CD8-positive, alpha-beta memory T cell (primary cell): ENCODE data around the gene KCNQ2. TPM values are rescaled to one million over a fixed set of nuclear protein-coding genes. Genes with fewer than 3 reads are reported as not detected.
"Not testable (repeated sequence)": the region's sequence is repeated elsewhere in the genome, so short reads cannot be mapped to it uniquely, and the experiment has no call there.

Source experiments
- CTCF ChIA-PET: fragments of 350-600 bp; sonication (Branson Sonifier 250); formaldehyde crosslinking; loops from one replicate; lab custom pipeline; 2021; ENCODE audit warnings: antibody characterized with exemption; lab: Charles Lee
- POLR2A ChIA-PET: fragments of 350-600 bp; sonication (Branson Sonifier 250); formaldehyde crosslinking; loops from one replicate; lab custom pipeline; 2021; ENCODE audit warnings: antibody characterized with exemption; lab: Charles Lee
- DNase-seq, 5 donors: peaks; one replicate each; pipeline versions ENCODE4 v3.0.0 to v3.0.0-alpha.2; 2020 to 2022; ENCODE audit warnings: mixed read lengths in 1 of 5
- H3K27ac ChIP-seq: one replicate; pipeline ENCODE4 v1.7.0; 2013; ENCODE audit warnings: low read depth, mild to moderate bottlenecking, low read length, moderate library complexity
- H3K27me3 ChIP-seq: 2 replicates; pipeline ENCODE4 v1.7.0; 2013; ENCODE audit warnings: low read length, mild to moderate bottlenecking; ENCODE audit not compliant: insufficient read depth, poor library complexity, severe bottlenecking
- H3K36me3 ChIP-seq: 2 replicates; pipeline ENCODE4 v1.7.0; 2013; ENCODE audit warnings: mild to moderate bottlenecking, low read length, moderate library complexity; ENCODE audit not compliant: insufficient read depth
- H3K4me1 ChIP-seq: 2 replicates; pipeline ENCODE4 v1.7.0; 2013; ENCODE audit warnings: mild to moderate bottlenecking, low read length, moderate library complexity; ENCODE audit not compliant: insufficient read depth
- H3K4me3 ChIP-seq: 2 replicates; pipeline ENCODE4 v1.7.0; 2013; ENCODE audit warnings: mild to moderate bottlenecking, low read length
- H3K9me3 ChIP-seq: 2 replicates; pipeline ENCODE4 v1.7.0; 2013; ENCODE audit warnings: mild to moderate bottlenecking, low read length
- H3K27ac Mint-ChIP-seq, 8 donors: one replicate each; pipeline ENCODE4 v1.8.0; 2020 to 2021; ENCODE audit warnings: mixed read lengths in 8 of 8, mild to moderate bottlenecking in 6 of 8, inconsistent platforms in 3 of 8, moderate library complexity in 3 of 8
- H3K27me3 Mint-ChIP-seq, 2 donors: one replicate each; pipeline ENCODE4 v1.8.0; 2020 to 2021; ENCODE audit warnings: mixed read lengths in 2 of 2, mild to moderate bottlenecking in 1 of 2, moderate library complexity in 1 of 2
- H3K36me3 Mint-ChIP-seq, 3 donors: one replicate each; pipeline ENCODE4 v1.8.0; 2020 to 2021; ENCODE audit warnings: mixed read lengths in 3 of 3, inconsistent platforms in 1 of 3, mild to moderate bottlenecking in 1 of 3
- H3K4me1 Mint-ChIP-seq, 3 donors: one replicate each; pipeline ENCODE4 v1.8.0; 2020 to 2021; ENCODE audit warnings: mixed read lengths in 3 of 3, inconsistent platforms in 1 of 3, mild to moderate bottlenecking in 1 of 3
- H3K4me3 Mint-ChIP-seq, 7 donors: one replicate each; pipeline ENCODE4 v1.8.0; 2020 to 2021; ENCODE audit warnings: mixed read lengths in 7 of 7, mild to moderate bottlenecking in 6 of 7, moderate library complexity in 4 of 7, inconsistent platforms in 2 of 7
- H3K9me3 Mint-ChIP-seq, 5 donors: one replicate each; pipeline ENCODE4 v1.8.0; 2020 to 2022; ENCODE audit warnings: mixed read lengths in 5 of 5, mild to moderate bottlenecking in 3 of 5, moderate library complexity in 2 of 5, inconsistent platforms in 1 of 5
- polyA plus RNA-seq: library from polyadenylated mRNA; unstranded; fragments of 300-500 nt; fragmentation: Illumina TruSeq; gene quantifications from one replicate; pipeline ENCODE4 v1.2.3, GENCODE V29; 2021
- total RNA-seq, 2 experiments: library from RNA; stranded (reverse); gene quantifications; one replicate each; pipeline ENCODE4 v1.2.3, GENCODE V29; 2021

Gene KCNQ2
- total and polyA plus RNA-seq, 3 experiments from 2014 or later = not detected

DNA sequence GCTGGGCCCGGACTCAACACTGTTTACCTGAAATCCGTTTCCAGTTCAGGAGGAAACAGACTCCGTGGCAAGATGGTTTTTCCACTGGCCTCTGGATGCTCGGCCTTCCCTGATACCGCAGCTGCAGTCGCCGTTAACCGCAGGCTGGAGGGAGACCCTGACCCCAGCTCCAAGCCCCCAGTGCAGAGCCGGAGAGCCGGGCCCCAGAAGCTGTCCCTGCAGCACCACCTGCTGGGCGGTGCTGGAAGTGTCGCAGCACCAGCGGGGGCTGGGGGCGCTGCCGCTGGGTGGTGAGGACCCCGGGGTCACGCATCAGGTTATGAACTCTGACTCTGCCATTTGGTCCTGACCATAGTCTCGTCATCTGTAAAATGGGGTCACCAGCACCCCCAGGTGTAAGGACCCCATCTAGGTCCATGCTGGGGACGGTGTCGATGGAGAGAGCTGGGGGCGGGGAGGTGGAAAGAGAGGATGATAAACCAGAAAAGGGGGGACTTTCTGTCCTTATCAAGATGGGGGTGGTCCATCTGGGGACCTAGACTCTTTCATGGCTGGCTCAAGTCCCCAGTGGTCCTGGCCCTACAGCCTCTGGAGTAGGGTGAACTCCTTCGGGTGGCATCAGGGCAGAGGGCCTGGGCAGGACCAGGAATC is 90.5 kb downstream of the KCNQ2 start:
- peaks cover 17 to 24% of the 10 kb centered on the region in 2 donors for H3K27me3 Mint-ChIP-seq
- H3K4me1 ChIP-seq = no peaks in the 10 kb centered on the region
- H3K9me3 ChIP-seq = no peaks in the 10 kb centered on the region
- H3K4me3 Mint-ChIP-seq = no peak overlapping the region
- peaks cover 6% of the 10 kb centered on the region for H3K27me3 ChIP-seq
- H3K36me3 ChIP-seq = no peaks in the 10 kb centered on the region
- DNase-seq = peak in 3 of 5 donors; percentile 19 to 24 (median 21)
- no peaks in the 10 kb centered on the region for H3K36me3 Mint-ChIP-seq
- ChIA-PET CTCF (interaction anchor here (1.2 to 3.0 kb wide), 4 partner anchors 11 to 159 kb away, joined by 3 to 19 read pairs (median 3); no protein-coding TSS in a partner anchor), POLR2A (no interaction called here)
- peaks cover 6 to 11% (median 9%) of the 10 kb centered on the region in 5 donors for H3K9me3 Mint-ChIP-seq
- H3K27ac Mint-ChIP-seq = no peak overlapping the region
- H3K27ac ChIP-seq = no peak overlapping the region
- no peaks in the 10 kb centered on the region for H3K4me1 Mint-ChIP-seq
- no peak overlapping the region for H3K4me3 ChIP-seq

GRCh38 chr20:63380346-63380870 is 92.0 kb downstream of the KCNQ2 start:
- Mint-ChIP-seq H3K4me1 (no peaks in the 10 kb centered on the region), H3K27me3 (peaks cover 16 to 28% of the 10 kb centered on the region in 2 donors), H3K27ac (no peak overlapping the region), H3K4me3 (no peak overlapping the region), H3K9me3 (peaks cover 2 to 5% (median 2%) of the 10 kb centered on the region in 5 donors), H3K36me3 (no peaks in the 10 kb centered on the region)
- Histone ChIP-seq H3K4me1 (no peaks in the 10 kb centered on the region), H3K27me3 (peaks cover 8% of the 10 kb centered on the region), H3K36me3 (no peaks in the 10 kb centered on the region), H3K4me3 (no peak overlapping the region), H3K27ac (no peak overlapping the region), H3K9me3 (no peaks in the 10 kb centered on the region)
- ChIA-PET CTCF (interaction anchor here (0.6 to 3.0 kb wide), 2 partner anchors 9 to 157 kb away, joined by 3 to 19 read pairs; no protein-coding TSS in a partner anchor), POLR2A (no interaction called here)
- no peak for DNase-seq

DNA sequence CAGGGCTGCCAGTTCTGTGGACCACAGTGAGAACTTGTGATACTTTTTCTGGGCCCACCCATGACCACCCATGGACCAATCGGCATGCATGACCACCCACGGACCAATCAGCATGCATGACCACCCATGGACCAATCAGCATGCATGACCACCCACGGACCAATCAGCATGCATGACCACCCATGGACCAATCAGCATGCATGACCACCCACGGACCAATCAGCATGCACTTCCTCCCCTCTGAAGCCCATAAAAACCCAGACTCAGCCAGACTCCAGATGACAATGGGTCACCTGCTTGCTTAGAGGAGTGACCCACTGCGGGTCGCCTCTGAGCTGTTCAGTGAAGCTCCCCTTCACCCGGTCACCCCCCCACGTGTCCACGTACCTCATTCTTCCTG is 92.6 kb downstream of the KCNQ2 start:
- H3K27ac Mint-ChIP-seq, H3K36me3 ChIP-seq, H3K4me3 Mint-ChIP-seq, DNase-seq, POLR2A ChIA-PET, H3K27me3 ChIP-seq, H3K9me3 Mint-ChIP-seq, H3K9me3 ChIP-seq, H3K36me3 Mint-ChIP-seq, H3K4me1 ChIP-seq, H3K4me3 ChIP-seq, H3K27ac ChIP-seq, H3K4me1 Mint-ChIP-seq: not testable (repeated sequence)
- CTCF ChIA-PET = interaction anchor here (3.0 kb wide), 1 partner anchor 157 kb away, joined by 19 read pairs; no protein-coding TSS in a partner anchor
- peaks cover 16 to 31% of the 10 kb centered on the region in 2 donors for H3K27me3 Mint-ChIP-seq

GRCh38 chr20:63379296-63379695 is 93.2 kb downstream of the KCNQ2 start:
- no peaks in the 10 kb centered on the region for H3K9me3 Mint-ChIP-seq
- ChIA-PET CTCF (no interaction called here), POLR2A (no interaction called here)
- no peaks in the 10 kb centered on the region for H3K4me1 ChIP-seq
- no peak overlapping the region for H3K27ac ChIP-seq
- H3K27me3 Mint-ChIP-seq = peaks cover 16 to 31% of the 10 kb centered on the region in 2 donors
- peaks cover 8% of the 10 kb centered on the region for H3K27me3 ChIP-seq
- no peaks in the 10 kb centered on the region for H3K9me3 ChIP-seq
- no peak overlapping the region for H3K4me3 ChIP-seq
- no peaks in the 10 kb centered on the region for H3K36me3 ChIP-seq
- DNase-seq = no peak
- no peaks in the 10 kb centered on the region for H3K4me1 Mint-ChIP-seq
- peak overlapping the region in 1 of 8 donors; percentile 77 for H3K27ac Mint-ChIP-seq
- H3K4me3 Mint-ChIP-seq = no peak overlapping the region
- H3K36me3 Mint-ChIP-seq = no peaks in the 10 kb centered on the region

DNA sequence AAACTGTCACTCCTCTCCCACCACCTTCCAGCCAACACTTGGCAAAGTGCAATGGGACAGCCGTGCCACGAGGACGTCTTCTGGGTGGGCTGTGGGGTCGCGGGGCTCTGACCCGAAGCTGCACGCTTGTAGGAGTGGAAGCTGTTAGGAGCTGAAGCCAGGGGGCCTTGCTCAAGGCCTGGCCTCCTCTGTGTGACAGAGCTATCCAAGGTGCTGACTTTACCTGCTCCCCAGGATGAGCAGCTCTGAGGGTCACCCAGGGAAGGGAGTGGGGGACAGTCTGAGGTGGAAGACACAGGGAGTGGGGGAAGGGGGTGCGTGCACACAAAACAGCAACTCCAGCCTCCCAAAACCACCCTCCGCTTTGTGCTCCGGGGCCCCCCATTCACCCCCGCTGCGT is 93.8 kb downstream of the KCNQ2 start:
- H3K36me3 Mint-ChIP-seq = no peaks in the 10 kb centered on the region
- H3K27ac ChIP-seq = no peak overlapping the region
- no peak for DNase-seq
- no peaks in the 10 kb centered on the region for H3K4me1 Mint-ChIP-seq
- no peaks in the 10 kb centered on the region for H3K9me3 Mint-ChIP-seq
- H3K4me1 ChIP-seq = no peaks in the 10 kb centered on the region
- no peak overlapping the region for H3K27ac Mint-ChIP-seq
- H3K36me3 ChIP-seq = no peaks in the 10 kb centered on the region
- H3K4me3 Mint-ChIP-seq = no peak overlapping the region
- H3K4me3 ChIP-seq = no peak overlapping the region
- peaks cover 8% of the 10 kb centered on the region for H3K27me3 ChIP-seq
- CTCF ChIA-PET = interaction anchor here (1.1 kb wide), 1 partner anchor 156 kb away, joined by 3 read pairs; no protein-coding TSS in a partner anchor
- no peaks in the 10 kb centered on the region for H3K9me3 ChIP-seq
- peaks cover 16 to 35% of the 10 kb centered on the region in 2 donors for H3K27me3 Mint-ChIP-seq
- POLR2A ChIA-PET = no interaction called here

GRCh38 chr20:63377951-63378381 is 94.5 kb downstream of the KCNQ2 start:
- no peak overlapping the region for H3K27ac ChIP-seq
- no peaks in the 10 kb centered on the region for H3K4me1 ChIP-seq
- Mint-ChIP-seq H3K4me1 (no peaks in the 10 kb centered on the region), H3K27me3 (peaks cover 16 to 31% of the 10 kb centered on the region in 2 donors), H3K36me3 (no peaks in the 10 kb centered on the region), H3K4me3 (no peak overlapping the region), H3K9me3 (no peaks in the 10 kb centered on the region), H3K27ac (no peak overlapping the region)
- H3K36me3 ChIP-seq = no peaks in the 10 kb centered on the region
- CTCF ChIA-PET = interaction anchor here (1.1 kb wide), 1 partner anchor 155 kb away, joined by 3 read pairs; no protein-coding TSS in a partner anchor
- H3K27me3 ChIP-seq = peaks cover 8% of the 10 kb centered on the region
- H3K9me3 ChIP-seq = no peaks in the 10 kb centered on the region
- POLR2A ChIA-PET = no interaction called here
- no peak for DNase-seq
- H3K4me3 ChIP-seq = no peak overlapping the region

DNA sequence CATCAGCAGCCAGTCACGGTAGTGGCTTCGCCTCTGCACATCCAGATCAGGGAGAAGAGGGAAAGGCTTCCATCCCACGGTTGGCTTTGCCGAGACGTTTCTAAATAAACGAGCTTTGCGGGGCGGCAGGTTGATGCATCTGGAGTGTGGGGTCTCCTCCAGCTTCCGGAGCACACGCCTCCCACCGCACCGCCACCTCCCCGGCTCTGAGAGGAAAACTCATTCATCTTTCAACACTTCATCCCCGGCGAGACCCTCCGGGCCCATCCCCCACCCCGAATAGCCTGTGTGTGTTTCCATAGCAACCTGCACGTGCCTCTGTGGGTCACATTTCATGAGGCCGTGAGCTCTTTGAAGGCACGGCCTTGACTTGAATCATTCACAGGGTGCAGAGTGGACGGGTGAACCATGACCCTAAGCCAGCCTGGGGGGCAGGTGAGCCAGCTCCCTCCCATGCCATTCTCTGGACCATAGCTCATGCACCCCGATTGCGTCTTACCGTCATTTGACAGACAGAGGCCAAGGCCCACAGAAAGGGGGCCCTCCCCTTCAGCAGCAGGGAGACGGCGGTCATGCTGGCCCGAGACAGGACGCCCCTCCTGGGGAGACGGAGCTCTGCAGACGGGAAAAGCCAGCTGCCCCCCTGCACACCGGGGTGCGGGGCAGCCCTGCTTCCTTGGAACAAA is 95.1 kb downstream of the KCNQ2 start:
- H3K4me3 Mint-ChIP-seq = no peak overlapping the region

More for the DNA sequence above, 95.1 kb downstream of the KCNQ2 start:
- DNase-seq = no peak
- Mint-ChIP-seq H3K27ac (no peak overlapping the region), H3K27me3 (peaks cover 17 to 35% of the 10 kb centered on the region in 2 donors), H3K9me3 (no peaks in the 10 kb centered on the region), H3K36me3 (no peaks in the 10 kb centered on the region), H3K4me1 (no peaks in the 10 kb centered on the region)
- Histone ChIP-seq H3K4me3 (no peak overlapping the region), H3K36me3 (no peaks in the 10 kb centered on the region), H3K9me3 (no peaks in the 10 kb centered on the region), H3K27me3 (peaks cover 8% of the 10 kb centered on the region), H3K27ac (no peak overlapping the region), H3K4me1 (no peaks in the 10 kb centered on the region)
- ChIA-PET CTCF (interaction anchor here (1.1 to 1.2 kb wide), 3 partner anchors 68 to 154 kb away, joined by 3 to 4 read pairs (median 3); no protein-coding TSS in a partner anchor), POLR2A (no interaction called here)
